CD4-positive, alpha-beta T cell (primary cell): ENCODE data around the gene FLG2. TPM values are rescaled to one million over a fixed set of nuclear protein-coding genes. Genes with fewer than 3 reads are reported as not detected.

ENCODE experiments used
- ATAC-seq: fragments of 200-7000 bp; cut with Tn5 transposase; one replicate; pipeline ENCODE4 v1.10.0; 2022; ENCODE audit warnings: mild to moderate bottlenecking; ENCODE audit not compliant: poor library complexity
- CTCF ChIA-PET: fragments of 350-600 bp; sonication (Branson Sonifier 250); formaldehyde crosslinking; loops from one replicate; lab custom pipeline; 2021; ENCODE audit warnings: antibody characterized with exemption, inconsistent platforms; lab: Charles Lee
- POLR2A ChIA-PET: fragments of 350-600 bp; sonication (Branson Sonifier 250); formaldehyde crosslinking; loops from one replicate; lab custom pipeline; 2021; ENCODE audit warnings: antibody characterized with exemption, inconsistent platforms; lab: Charles Lee
- DNase-seq, 14 experiments: peaks; one replicate each; pipeline ENCODE4 v3.0.0-alpha.2; 2013 to 2020; ENCODE audit warnings: mixed read lengths in 2 of 14
- H3K27ac ChIP-seq, 2 donors: one replicate each; pipeline versions ENCODE4 v1.5.1 to v1.7.0; 2013; ENCODE audit warnings: low read length in 2 of 2, low read depth in 1 of 2, mild to moderate bottlenecking in 1 of 2
- H3K27me3 ChIP-seq, 2 experiments: 1 replicate in 1 of 2; 2 replicates in 1 of 2; pipeline versions ENCODE4 v1.6.1 to v1.7.0; 2013; ENCODE audit warnings: low read length in 2 of 2, control low read depth in 1 of 2, mild to moderate bottlenecking in 1 of 2, moderate library complexity in 1 of 2; ENCODE audit not compliant: insufficient read depth in 2 of 2, control insufficient read depth in 1 of 2
- H3K36me3 ChIP-seq: one replicate; pipeline ENCODE4 v1.6.1; 2013; ENCODE audit warnings: low read length, control low read depth; ENCODE audit not compliant: insufficient read depth
- H3K4me1 ChIP-seq: one replicate; pipeline ENCODE4 v1.6.1; 2013; ENCODE audit warnings: low read length, control low read depth; ENCODE audit not compliant: insufficient read depth
- H3K4me3 ChIP-seq: one replicate; pipeline ENCODE4 v1.5.1; 2013; ENCODE audit warnings: mild to moderate bottlenecking, low read length, moderate library complexity
- H3K9me3 ChIP-seq, 2 experiments: 1 replicate in 1 of 2; 2 replicates in 1 of 2; pipeline versions ENCODE4 v1.6.1 to v1.7.0; 2013; ENCODE audit warnings: low read length in 2 of 2, mild to moderate bottlenecking in 2 of 2, control low read depth in 1 of 2, moderate library complexity in 1 of 2; ENCODE audit not compliant: control insufficient read depth in 1 of 2, insufficient read depth in 1 of 2
- H3K27ac Mint-ChIP-seq: one replicate; pipeline ENCODE4 v1.8.0; 2020; ENCODE audit warnings: mixed read lengths
- H3K27me3 Mint-ChIP-seq: one replicate; pipeline ENCODE4 v1.8.0; 2021; ENCODE audit warnings: mixed read lengths
- H3K36me3 Mint-ChIP-seq: one replicate; pipeline ENCODE4 v1.8.0; 2021; ENCODE audit warnings: low read depth, mixed read lengths
- H3K4me1 Mint-ChIP-seq: one replicate; pipeline ENCODE4 v1.8.0; 2021; ENCODE audit warnings: low read depth, mixed read lengths
- H3K4me3 Mint-ChIP-seq: one replicate; pipeline ENCODE4 v1.8.0; 2020; ENCODE audit warnings: mild to moderate bottlenecking, mixed read lengths
- H3K9me3 Mint-ChIP-seq: one replicate; pipeline ENCODE4 v1.8.0; 2020; ENCODE audit warnings: mixed read lengths
- CTCF ChIP-seq: fragments of 200-600 bp; IDR thresholded peaks from one replicate; pipeline ENCODE4 v1.8.0; 2022; ENCODE audit warnings: antibody characterized with exemption, mild to moderate bottlenecking
- intact Hi-C, 2 experiments: fragments of 100-400 bp; cut with DNase I in 1 of 2; cut with micrococcal nuclease in 1 of 2; formaldehyde crosslinking; loops; one replicate each; pipeline versions ENCODE4 v1.15.1 to v1.9.0; 2023 to 2025; cut with DNase I, micrococcal nuclease
- total RNA-seq, 174 experiments: library from RNA in 2 of 174; stranded (reverse) in 2 of 174; gene quantifications; one replicate each; pipeline ENCODE4 v1.2.3 and lab custom pipeline; 2021 to 2026

The FLG2 gene
- total RNA-seq, 2 experiments from 2014 or later, result not detected

DNA sequence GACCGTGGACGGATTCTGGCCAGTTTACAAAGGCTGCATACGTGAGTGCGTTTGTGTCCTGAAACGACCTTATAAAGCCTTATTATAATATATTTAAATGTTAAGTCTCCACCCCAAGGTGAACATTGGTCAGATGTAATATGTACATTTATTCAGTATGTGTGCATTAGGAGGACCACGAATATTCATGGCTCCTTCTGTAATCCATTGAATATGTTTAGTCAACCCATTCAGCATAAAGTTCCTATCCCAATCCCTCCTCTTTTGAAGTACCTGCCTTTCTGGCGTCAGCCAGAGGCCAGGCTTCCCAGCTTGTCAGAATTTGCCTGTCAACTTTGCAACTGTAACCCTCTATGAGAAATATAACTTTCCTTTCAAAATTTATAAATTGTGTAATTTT lies 24.4 kb downstream of the FLG2 start:
- CTCF ChIA-PET, result no interaction called here
- Histone ChIP-seq H3K27me3 (peaks cover 4 to 20% of the 10 kb centered on the region in 2 experiments), H3K27ac (no peak overlapping the region), H3K4me3 (no peak overlapping the region), H3K9me3 (no peaks in the 10 kb centered on the region), H3K36me3 (no peaks in the 10 kb centered on the region), H3K4me1 (no peaks in the 10 kb centered on the region)
- Mint-ChIP-seq H3K27ac (no peak overlapping the region), H3K36me3 (no peaks in the 10 kb centered on the region), H3K9me3 (no peaks in the 10 kb centered on the region), H3K4me3 (no peak overlapping the region), H3K4me1 (no peaks in the 10 kb centered on the region), H3K27me3 (peaks cover 36% of the 10 kb centered on the region)
- DNase-seq (no peak), ATAC-seq (no peak)
- intact Hi-C loops, result no loop called here
- POLR2A ChIA-PET, result no interaction called here
- TF ChIP-seq CTCF, result no peak

DNA sequence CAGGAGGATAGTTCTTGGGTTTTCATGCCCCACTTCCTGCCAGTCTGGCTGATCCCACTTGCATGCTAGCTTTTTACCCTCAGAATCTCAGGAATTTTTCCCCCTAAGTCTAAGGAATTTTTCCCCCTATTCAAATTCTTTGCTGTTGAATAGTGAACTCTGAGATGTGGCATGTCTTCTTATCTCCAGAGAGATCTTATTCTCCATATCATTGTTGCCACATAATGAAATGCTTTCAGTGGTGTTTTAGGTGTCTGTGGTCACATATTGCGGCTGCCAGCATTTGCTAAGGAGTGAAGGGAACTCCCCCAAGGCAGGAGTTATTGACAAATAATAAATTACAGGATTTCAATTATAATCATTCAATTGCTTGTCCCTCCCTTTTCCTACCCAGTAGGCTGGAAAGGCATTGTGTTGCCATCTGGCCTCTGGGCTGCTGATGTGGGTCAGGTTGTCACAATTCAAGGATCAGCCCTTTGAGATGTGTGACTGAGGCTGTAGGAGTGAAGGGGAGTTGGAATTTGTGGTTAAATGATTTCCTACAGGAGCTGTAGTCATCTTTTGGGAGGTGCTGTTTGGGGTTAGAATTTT lies 30.9 kb downstream of the FLG2 start:
- Histone ChIP-seq H3K36me3 (no peaks in the 10 kb centered on the region), H3K4me3 (no peak overlapping the region), H3K27me3 (peaks cover 4% of the 10 kb centered on the region in 2 experiments), H3K9me3 (no peaks in the 10 kb centered on the region), H3K27ac (no peak overlapping the region), H3K4me1 (no peaks in the 10 kb centered on the region)
- Mint-ChIP-seq H3K27me3 (peaks cover 11% of the 10 kb centered on the region), H3K9me3 (no peaks in the 10 kb centered on the region), H3K27ac (no peak overlapping the region), H3K36me3 (no peaks in the 10 kb centered on the region), H3K4me3 (no peak overlapping the region), H3K4me1 (no peaks in the 10 kb centered on the region)
- ATAC-seq, result no peak
- intact Hi-C loops, result no loop called here
- ChIA-PET POLR2A (no interaction called here), CTCF (no interaction called here)
- DNase-seq, result no peak
- no peak for TF ChIP-seq CTCF

DNA sequence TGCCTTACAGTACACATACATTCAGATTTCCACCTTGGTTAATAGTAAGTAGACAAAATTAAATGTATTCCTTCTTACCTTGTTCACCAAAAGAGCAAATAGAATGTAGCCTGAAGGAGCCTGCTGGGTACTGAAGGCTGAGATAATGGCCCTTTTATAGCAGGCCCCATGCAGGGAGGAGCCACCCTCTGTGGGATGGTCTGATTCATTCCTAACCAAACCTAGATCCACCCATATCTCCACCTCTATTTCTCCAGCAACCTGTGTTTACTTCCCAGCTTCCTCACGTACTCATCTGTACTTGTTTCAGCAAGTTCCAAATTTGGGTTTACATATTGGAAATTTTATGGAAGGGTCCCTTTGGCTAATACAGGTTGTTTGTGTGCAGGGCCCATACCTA lies 34.7 kb downstream of the FLG2 start, which contains the start of gene FLG:
FLG (minus strand) TSS at position 129 of the 400 bp plus-strand sequence. CDS start 9,783 bp downstream, outside the sequence.
- no peak for ATAC-seq
- no peak for DNase-seq
- no peak within 1 kb of the TSS for H3K27ac ChIP-seq
- intact Hi-C loops, result no loop called here
- no peaks in the 10 kb centered on the region for H3K36me3 ChIP-seq
- TF ChIP-seq CTCF, result no peak
- Mint-ChIP-seq H3K4me3 (no peak within 1 kb of the TSS), H3K27me3 (peaks cover 6% of the 10 kb centered on the region), H3K4me1 (no peaks in the 10 kb centered on the region), H3K9me3 (no peaks in the 10 kb centered on the region), H3K27ac (no peak within 1 kb of the TSS), H3K36me3 (no peaks in the 10 kb centered on the region)
- ChIA-PET POLR2A (no interaction called here), CTCF (no interaction called here)
- H3K4me3 ChIP-seq, result no peak within 1 kb of the TSS
- H3K4me1 ChIP-seq, result no peaks in the 10 kb centered on the region
- peaks cover 0 to 5% of the 10 kb centered on the region in 2 experiments for H3K27me3 ChIP-seq
- H3K9me3 ChIP-seq, result no peaks in the 10 kb centered on the region
